Adrenal gland (tissue), 12 donors: Measurements from ENCODE around the gene ITGBL1. TPM values are rescaled to one million over a fixed set of nuclear protein-coding genes. Genes with fewer than 3 reads are reported as not detected.

ENCODE experiments used
- DNase-seq, 7 donors: peaks; one replicate each; pipeline ENCODE4 v3.0.0-alpha.2; 2019 to 2020
- H3K27ac ChIP-seq, 5 donors: fragments of 200-600 bp; sonication (generic) in 4 of 5; 1 replicate in 3 of 5; 2 replicates in 2 of 5; pipeline versions ENCODE4 v1.5.1 to v1.8.0; 2016 to 2020; ENCODE audit warnings: mild to moderate bottlenecking in 1 of 5
- H3K27me3 ChIP-seq: fragments of 200-600 bp; 2 replicates; pipeline ENCODE4 v1.8.0; 2021
- H3K36me3 ChIP-seq, 2 donors: fragments of 200-600 bp; replicated peaks in 1 of 2; 1 replicate in 1 of 2; 2 replicates in 1 of 2; pipeline versions ENCODE4 v1.5.1 to v1.8.0; 2018 to 2022
- H3K4me1 ChIP-seq, 2 donors: fragments of 200-600 bp; replicated peaks in 1 of 2; 1 replicate in 1 of 2; 2 replicates in 1 of 2; pipeline versions ENCODE4 v1.5.1 to v1.8.0; 2018 to 2021
- H3K4me3 ChIP-seq, 4 donors: fragments of 200-600 bp; sonication (generic) in 3 of 4; one replicate each; pipeline ENCODE4 v1.5.1; 2016 to 2018
- H3K9me3 ChIP-seq, 3 donors: fragments of 200-600 bp; sonication (generic) in 1 of 3; replicated peaks in 1 of 3; 1 replicate in 2 of 3; 2 replicates in 1 of 3; pipeline versions ENCODE4 v1.5.1 to v1.8.0; 2016 to 2021
- CTCF ChIP-seq, 6 experiments: fragments of 450-650 bp in 4 of 6; fragments of 200-600 bp in 2 of 6; sonication (generic) in 1 of 6; IDR thresholded peaks; 1 replicate in 5 of 6; 2 replicates in 1 of 6; pipeline versions ENCODE4 v1.5.1 to v1.8.0; 2016 to 2021; ENCODE audit warnings: antibody characterized with exemption in 6 of 6, mild to moderate bottlenecking in 2 of 6, moderate library complexity in 1 of 6
- POLR2A ChIP-seq, 2 donors: fragments of 450-650 bp; IDR thresholded peaks; one replicate each; pipeline ENCODE4 v1.6.1; 2017; ENCODE audit warnings: antibody characterized with exemption in 2 of 2, mild to moderate bottlenecking in 2 of 2, moderate library complexity in 1 of 2
- WGBS, 4 donors: extraction: QIAGEN DNeasy Blood & Tissue Kit in 2 of 4; methylation state at CpG; one replicate each; pipeline versions ENCODE4 v1.1.5 to v1.1.7; 2013 to 2017; 5-methylcytosine and 5-hydroxymethylcytosine counted together
- intact Hi-C, 2 donors: fragments of 100-400 bp; cut with DNase I; formaldehyde crosslinking; loops; one replicate each; pipeline versions ENCODE4 v1.14.1 to v1.15.0; 2022 to 2023
- polyA plus RNA-seq, 3 donors: library from polyadenylated mRNA; stranded (reverse); fragments of 200-250 nt in 2 of 3; fragments of 350-450 nt in 1 of 3; fragmentation: Illumina TruSeq in 1 of 3; extraction: RNeasy Lipid Tissue Mini Kit (QIAGEN cat#74804) in 1 of 3; gene quantifications; one replicate each; pipeline ENCODE4 v1.2.3, GENCODE V29; 2013 to 2014
- total RNA-seq, 9 donors: library from RNA; depleted of rRNA in 4 of 9; stranded (reverse); fragments of >200 nt in 4 of 9; fragments of 120-200 nt in 1 of 9; fragmentation: NEBNext Ultra II Directional in 1 of 9; extraction: Animal tissue kit (Norgen Biotek cat#: 25700) in 1 of 9; gene quantifications; one replicate each; pipeline versions ENCODE4 v1.1.0 to v1.2.4, GENCODE V29; 2013 to 2023
- donor health status: healthy with polysubstance abuse.
- donor health status: Bipolar disorder and iron deficiency.
- donor health status: DM: yes; HTN: yes; CAD: no.
- donor health status: DM: no; HTN: no; CAD: no.
- donor health status: DM: no; HTN: no; CAD: no.
- donor health status: DM: yes; HTN: yes; CAD: no.

Gene ITGBL1
- total and polyA plus RNA-seq, 12 donors, result 1.4 to 8.3 (median 4.8) TPM

GRCh38 chr13:101709952-101710351, 257.5 kb downstream of the ITGBL1 start:
- 87 to 92% (median 92%) methylated on average over 6 of the region's 6 CpGs for WGBS, 4 donors
- Histone ChIP-seq H3K4me3 (no peak overlapping the region), H3K27me3 (no peaks in the 10 kb centered on the region), H3K4me1 (no peaks in the 10 kb centered on the region), H3K36me3 (no peaks in the 10 kb centered on the region), H3K27ac (no peak overlapping the region), H3K9me3 (no peaks in the 10 kb centered on the region)
- TF ChIP-seq CTCF (IDR thresholded peaks at IDR 0.05), result no peak
- no peak for TF ChIP-seq POLR2A (IDR thresholded peaks at IDR 0.05)
- intact Hi-C loops, result no loop called here
- DNase-seq, result no peak

- TF ChIP-seq CTCF (IDR thresholded peaks at IDR 0.05) (no peak), POLR2A (IDR thresholded peaks at IDR 0.05) (no peak)
- Histone ChIP-seq H3K27ac (no peak overlapping the region), H3K4me1 (no peaks in the 10 kb centered on the region), H3K4me3 (no peak overlapping the region), H3K36me3 (no peaks in the 10 kb centered on the region), H3K9me3 (no peaks in the 10 kb centered on the region), H3K27me3 (no peaks in the 10 kb centered on the region)
- WGBS, 4 donors, result 85 to 96% (median 91%) methylated on average over 2 of the region's 2 CpGs
- intact Hi-C loops, result no loop called here
- DNase-seq, result no peak
Measured at GRCh38 chr13:101711307-101712025, 259.0 kb downstream of the ITGBL1 start.

DNA sequence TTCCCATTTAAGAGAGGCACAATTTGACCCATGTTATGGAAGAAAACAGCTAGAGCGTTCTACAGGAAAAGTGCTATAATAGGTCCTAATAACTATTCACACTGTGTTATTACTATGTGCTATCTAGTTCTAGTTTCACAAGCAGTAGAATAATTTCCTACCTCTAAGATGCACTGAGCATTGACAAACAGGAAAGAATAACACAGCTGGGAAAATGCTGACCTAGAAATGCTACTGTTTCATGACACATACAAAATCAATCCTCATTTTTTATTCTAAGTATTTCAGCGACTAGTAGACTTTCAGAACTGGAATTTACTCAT, 259.5 kb downstream of the ITGBL1 start:
- no peaks in the 10 kb centered on the region for H3K27me3 ChIP-seq
- TF ChIP-seq CTCF (IDR thresholded peaks at IDR 0.05), result no peak
- TF ChIP-seq POLR2A (IDR thresholded peaks at IDR 0.05), result no peak
- H3K4me1 ChIP-seq, result no peaks in the 10 kb centered on the region
- no peak for DNase-seq
- H3K36me3 ChIP-seq, result no peaks in the 10 kb centered on the region
- intact Hi-C loops, result no loop called here
- H3K9me3 ChIP-seq, result no peaks in the 10 kb centered on the region
- no peak overlapping the region for H3K4me3 ChIP-seq
- H3K27ac ChIP-seq, result no peak overlapping the region
- 65 to 83% (median 79%) methylated on average over 2 of the region's 2 CpGs for WGBS, 4 donors

DNA sequence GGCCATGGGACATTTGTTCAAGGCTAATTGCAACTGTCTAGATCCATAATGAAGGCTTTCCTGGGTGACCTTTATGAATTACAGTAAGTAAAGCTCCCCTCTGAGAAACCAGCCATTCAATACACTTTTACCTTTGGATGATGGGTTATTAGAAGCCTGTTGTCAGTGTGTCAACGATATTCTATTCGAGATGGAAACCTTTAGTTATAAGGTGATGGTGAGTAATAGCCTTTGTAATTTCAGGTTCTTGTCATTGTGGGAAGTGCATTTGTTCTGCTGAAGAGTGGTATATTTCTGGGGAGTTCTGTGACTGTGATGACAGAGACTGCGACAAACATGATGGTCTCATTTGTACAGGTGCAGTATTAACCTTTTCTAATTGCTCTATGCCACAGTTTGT, 261.7 kb downstream of the ITGBL1 start:
- Histone ChIP-seq H3K4me3 (no peak overlapping the region), H3K27me3 (no peaks in the 10 kb centered on the region), H3K27ac (no peak overlapping the region), H3K9me3 (no peaks in the 10 kb centered on the region), H3K36me3 (no peaks in the 10 kb centered on the region), H3K4me1 (no peaks in the 10 kb centered on the region)
- intact Hi-C loops, result no loop called here
- WGBS, 4 donors, result 86 to 93% (median 91%) methylated on average over 3 of the region's 3 CpGs
- DNase-seq, result no peak
- no peak for TF ChIP-seq CTCF (IDR thresholded peaks at IDR 0.05)
- no peak for TF ChIP-seq POLR2A (IDR thresholded peaks at IDR 0.05)
